Measurements from ENCODE around the gene CADM1.
A peak's percentile ranks its signal among the peaks of the same experiment; 100 is the strongest.

Gene CADM1

DNA sequence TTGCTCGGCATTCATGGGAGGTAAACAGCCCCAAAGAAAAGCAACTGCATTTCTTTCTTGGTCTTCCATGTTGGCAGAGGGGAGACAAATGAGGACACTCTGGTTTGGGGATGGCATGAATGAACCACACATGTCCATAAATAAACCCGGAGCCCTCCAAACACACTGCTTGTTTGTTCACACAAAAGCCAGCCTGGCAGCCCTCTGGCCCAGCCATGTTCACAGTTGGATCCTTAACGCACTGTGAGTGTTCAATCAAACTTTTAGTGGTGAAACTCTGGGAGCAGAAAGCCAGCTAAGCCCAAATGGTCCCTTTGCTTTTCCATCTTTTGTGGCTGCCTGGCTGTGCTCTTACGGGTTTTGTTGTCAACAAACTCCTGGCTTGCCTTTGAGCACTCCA lies 336.8 kb downstream of the CADM1 start:
- DNase-seq = no peak

DNA sequence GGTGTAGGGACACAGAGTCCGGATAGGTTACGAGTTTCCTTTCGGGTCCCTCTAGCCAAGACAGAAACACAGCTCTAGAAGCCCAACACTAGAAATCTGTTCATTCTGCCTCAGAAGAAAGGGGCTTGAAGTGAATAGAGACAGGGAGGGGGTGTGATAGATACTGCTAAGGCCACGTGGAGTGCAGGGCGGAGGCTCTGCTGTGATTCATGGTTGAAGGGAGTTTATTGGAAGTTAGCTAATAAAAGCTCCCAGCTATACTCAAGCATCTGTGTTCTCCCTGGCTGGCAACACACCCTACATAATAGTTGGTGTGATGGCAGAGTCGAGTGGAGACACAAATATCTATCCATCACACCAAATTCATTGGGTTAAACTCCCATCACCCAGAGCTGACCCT lies 337.4 kb downstream of the CADM1 start:
- no peak for DNase-seq

DNA sequence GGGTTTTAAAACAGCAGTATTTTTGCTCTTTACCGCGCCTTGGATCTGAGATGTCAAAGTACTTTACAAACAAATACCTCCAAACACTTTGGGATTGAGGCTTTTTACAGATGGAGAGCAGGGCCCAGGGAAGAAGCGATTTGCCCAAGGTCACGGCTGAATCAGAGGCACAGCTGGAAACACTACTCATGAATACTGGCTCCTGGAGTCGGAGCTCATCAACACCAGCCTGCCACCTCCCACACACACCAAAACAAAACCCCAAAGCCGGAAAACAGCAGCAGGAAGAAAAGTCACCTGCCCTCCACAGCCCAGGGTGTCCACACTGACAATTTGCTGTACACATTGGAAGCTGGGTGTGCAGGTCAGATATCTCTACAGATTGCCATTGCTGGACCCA lies 339.4 kb downstream of the CADM1 start:
- peak; percentile 47 for DNase-seq

DNA sequence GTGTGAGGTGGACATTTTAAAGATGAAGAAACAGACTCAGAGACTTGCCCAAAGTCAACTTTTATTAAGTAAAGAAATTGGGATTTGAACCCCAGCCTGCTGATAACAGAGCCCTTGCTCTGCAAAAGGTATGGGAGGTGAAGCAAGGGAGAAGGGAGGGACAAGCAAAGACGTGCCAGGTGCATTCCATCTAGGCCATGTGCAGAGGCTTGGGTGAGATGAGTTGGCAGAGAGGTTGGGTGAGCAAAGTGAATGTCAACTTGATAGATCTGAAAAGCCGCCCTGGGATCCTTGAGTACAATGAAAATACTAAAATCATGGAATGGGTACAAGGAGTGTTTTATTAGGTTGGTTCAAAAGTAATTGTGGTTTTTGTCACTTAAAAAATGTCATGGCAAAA lies 341.3 kb downstream of the CADM1 start:
- DNase-seq = no peak

DNA sequence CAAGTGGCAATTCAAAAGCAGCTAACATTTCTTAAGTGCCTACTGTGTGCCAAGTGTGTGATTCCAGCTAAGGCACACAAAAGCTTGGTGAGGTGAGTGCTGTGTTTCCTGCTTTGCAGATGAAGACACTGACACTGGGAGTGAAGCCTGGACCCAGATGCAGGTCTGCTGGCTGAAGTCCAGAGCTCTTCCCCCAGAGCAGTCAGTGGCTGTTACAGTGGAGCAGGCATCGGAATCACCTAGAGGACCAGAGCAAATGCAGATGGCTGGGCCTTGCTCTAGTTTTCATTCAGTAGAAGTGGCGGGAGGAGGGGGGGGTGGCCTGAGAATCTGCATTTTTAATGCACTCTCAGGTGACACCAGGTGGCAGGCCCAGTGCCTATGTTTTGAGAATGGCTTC lies 342.3 kb downstream of the CADM1 start:
- peak; percentile 42 for DNase-seq

DNA sequence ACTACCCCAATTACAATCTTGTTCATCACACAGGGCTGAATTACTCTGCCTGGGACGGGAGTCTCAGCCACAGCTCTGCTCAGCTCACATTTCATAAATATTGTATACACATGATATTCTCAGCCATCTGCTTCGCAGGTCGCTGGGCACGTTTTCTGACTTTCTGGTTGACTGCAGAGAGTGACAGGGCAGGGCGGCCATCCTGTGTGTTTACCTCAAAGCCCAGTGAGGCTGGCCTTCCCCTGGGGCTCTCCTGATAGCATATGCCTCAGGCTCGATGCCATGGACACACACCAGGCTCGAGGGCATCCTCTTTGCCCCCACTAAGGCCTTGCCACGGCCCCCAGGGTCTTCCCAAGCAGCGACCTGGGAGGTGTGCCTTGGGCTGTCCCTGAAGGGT lies 345.0 kb downstream of the CADM1 start:
- DNase-seq = peak; percentile 97

DNA sequence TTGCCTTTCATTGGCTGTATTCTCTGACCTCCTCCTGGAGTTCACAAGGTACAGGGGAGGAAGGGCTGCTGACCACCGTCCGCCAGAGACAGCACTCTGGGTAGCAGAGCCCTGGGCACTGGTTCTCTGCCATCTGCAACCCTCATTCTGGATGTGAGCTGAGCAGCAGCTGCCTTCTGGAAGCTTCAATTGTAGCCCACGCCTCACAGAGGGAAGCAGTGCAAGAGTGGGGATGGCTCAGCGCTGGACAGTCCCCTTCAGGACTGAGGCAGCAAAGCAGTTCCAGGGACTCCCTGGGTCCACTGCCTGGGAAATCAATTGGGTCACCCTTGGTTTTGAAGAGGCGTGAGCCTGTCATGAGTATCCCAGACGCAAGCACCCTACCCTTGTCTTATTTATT lies 346.2 kb downstream of the CADM1 start:
- no peak for DNase-seq

DNA sequence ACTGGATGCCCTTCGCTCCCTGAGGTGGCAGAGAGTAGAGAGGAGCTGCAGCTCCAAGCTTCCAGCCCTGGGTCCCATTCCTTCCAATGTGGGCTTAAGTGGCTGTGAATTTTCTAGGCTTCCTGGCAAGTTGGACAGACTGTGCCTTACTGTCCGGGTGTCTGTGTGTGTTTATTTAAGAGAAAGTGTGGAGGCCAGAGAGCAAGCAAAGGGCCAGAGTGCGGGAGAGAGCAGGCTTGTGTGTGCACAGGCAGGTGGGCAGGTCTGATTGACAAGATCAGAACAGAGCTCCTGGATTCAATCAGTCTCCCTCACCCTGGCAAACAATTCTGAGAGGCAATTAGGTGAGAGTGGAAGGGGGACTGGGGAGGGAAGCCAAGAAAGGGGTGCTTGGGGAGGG lies 347.0 kb downstream of the CADM1 start:
- DNase-seq = no peak

DNA sequence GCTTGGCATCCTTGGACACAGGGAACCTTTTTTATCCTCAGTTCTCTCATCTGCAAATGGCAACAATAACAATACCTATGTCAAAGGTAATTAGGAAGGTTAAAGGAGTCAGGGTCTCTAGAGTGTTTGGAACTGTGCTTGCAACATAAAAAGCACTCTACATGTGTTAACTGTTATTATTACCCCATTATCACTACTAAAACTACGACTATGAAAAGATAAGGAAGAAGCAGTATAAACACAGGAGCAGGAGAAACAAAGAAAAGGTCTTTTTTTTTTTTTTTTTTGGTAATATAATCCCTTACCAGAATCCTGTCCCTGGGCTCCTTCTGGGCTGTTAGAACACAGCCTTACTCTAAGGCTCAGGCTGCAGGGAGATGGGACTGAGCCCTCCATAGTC lies 348.2 kb downstream of the CADM1 start:
- peak; percentile 79 for DNase-seq

DNA sequence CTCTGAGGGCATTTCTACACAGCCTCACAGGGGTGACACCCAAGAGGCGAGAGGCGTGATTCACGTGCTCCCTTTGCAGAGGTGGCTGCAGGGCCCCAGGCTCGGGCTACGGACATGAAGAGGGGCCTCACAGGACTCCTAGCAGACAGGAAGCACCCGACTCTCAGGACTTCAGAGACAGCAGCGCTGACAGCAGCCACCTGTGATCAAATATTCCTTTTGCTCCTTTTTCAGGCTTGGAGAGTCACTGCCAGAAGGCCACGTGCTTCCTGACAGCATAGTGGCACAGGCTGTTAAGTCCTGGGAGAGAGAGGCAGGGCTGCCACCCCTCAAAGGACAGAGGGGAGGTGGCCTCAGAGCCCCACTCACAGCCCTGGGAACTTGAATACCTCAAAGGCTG lies 348.9 kb downstream of the CADM1 start:
- peak; percentile 63 for DNase-seq

DNA sequence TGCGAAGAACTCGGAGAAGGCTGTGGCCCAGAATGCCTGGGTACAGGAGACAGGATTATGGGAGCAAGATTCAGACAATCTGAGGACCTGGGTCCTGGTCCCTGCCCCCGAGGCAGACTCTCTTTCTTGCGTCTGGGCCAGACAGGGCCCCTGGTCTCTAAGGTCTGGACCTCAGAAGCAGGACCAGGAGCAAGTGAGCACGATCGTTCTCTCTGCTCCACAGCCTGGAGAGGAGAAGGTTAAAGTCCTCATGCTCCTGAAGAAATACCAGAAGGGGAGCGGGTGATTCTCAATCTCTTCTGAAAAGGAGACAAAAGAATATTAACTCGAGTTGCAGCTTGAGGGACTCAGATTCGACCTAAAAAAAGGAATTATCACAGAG lies 349.9 kb downstream of the CADM1 start:
- no peak for DNase-seq

DNA sequence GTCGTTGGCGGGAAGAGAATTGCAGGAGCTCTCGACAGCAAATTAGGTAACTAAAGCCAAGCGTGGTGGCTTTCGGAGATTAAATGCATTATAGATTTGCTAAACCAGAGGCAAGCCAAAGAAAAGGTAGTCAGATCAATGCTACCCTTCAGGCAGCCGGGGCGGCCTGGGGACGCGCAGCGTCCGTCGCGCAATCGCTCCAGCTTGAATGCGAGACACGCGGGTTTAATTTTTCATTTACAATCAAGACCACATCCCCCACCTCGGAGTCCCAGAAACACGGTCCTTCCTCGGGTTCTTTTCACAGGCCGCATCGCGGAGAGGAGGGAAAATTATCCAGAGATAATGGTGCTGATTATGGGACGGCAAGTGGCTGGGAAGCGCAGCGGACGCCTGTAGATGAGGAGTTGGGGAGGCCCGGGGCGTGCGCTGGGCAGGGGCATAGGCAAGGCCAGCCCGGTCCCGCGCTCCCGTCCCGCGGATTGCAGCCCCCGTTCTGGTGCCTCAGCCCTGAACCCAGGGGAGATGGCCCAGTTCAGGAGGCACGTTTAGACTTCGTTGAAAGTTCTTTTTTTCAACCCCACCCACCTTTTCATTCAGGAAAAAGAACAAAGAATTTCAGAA lies 350.4 kb downstream of the CADM1 start:
- no peak for DNase-seq

DNA sequence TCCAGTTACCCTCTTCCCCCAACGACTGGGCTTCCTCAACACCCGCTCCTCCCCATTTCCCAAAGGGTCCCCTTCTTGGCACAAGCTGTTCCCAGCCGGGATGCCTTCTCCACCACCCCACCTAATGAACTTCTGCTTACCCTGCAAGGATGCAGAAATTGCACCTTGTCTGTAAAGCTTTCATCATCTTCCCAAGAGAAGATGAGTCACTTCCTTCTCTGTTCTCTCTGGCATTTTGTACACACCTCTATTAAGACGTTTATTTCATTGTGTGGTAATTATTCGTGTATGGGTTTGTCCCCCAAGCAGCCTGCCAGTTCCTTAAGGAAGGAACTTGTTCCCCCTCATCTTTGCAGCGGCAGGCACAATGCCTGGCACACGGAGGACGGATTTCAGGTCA lies 351.1 kb downstream of the CADM1 start:
- DNase-seq = no peak

DNA sequence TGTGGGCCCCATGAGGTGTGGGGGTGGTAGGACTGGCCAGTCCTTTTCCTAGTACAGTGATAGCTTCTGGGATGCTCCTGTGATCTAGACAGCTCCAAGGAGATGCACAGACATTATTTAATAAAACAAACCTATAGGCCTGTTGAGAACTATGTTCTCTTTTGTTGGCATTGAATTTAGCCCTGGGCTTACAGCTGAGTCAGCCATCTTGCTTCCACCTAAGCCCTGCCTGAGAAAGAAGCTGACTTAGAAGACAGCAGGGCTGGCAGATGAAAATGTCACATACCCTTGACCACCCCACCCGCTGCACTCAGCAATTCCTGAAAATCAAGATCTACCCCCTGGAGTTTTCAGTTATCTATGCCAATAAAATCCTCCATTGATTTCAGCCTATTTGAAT lies 353.2 kb downstream of the CADM1 start:
- DNase-seq = no peak

DNA sequence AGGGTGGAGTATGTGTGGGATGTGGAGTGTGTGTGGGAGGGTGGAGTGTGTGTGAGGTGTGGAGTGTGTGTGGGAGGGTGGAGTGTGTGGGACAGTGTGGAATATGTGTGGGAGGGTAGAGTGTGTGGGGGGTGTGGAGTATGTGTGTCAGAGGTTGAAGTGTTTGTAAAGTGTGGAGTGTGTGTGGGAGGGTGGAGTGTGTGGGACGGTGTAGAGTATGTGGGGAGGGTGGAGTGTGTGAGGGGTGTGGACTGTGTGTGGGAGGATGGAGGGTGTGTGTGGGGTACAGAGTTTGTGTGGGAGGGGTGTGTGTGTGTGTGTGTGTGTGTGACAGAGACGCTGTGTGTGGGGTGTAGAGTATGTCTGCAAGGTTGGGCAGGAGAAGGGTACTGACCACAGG lies 355.5 kb downstream of the CADM1 start:
- no peak for DNase-seq

DNA sequence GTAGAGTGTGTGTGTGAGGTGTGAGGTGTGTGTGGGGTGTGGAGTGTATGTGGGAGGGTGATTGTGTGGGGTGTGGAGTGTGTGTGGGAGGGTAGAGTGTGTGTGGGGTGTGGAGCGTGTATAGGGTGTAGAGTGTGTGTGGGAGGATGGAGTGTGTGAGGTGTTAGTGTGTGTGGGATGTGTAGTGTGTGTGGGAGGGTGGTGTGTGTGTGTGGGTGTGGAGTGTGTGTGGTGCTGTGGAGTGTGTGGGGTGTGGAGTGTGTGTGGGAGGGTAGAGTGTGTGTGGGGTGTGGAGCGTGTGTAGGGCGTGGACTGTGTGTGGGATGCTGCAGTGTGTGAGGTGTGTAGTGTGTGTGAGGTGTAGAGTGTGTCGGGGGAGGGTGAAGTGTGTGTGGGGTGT lies 356.1 kb downstream of the CADM1 start:
- no peak for DNase-seq

DNA sequence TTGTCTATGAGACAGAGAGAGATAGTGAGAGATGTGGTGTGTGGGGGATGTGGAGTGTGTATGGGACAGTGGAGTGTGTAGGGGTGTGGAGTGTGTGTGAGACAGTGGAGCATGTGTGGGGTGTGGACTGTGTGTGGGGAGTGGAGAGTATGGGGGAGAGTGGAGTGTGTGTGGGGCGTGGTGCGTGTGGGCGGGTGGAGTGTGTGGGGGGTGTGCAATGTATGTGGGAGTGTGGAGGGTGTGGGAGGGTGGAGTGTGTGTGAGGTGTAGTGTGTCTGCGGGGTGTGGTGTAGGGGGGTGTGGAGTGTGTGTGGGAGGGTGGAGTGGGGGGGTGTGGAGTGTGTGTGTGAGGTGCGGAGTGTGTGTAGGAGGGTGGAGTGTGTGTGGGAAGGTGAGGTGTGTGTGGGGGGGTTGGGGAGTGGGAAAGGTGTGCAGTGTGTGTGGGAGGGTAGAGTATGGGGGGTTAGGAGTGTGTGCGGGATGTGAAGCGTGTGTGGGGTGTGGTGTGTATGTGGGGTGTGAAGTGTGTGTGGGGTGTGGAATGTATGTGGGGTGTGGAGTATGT lies 356.9 kb downstream of the CADM1 start:
- DNase-seq = no peak

DNA sequence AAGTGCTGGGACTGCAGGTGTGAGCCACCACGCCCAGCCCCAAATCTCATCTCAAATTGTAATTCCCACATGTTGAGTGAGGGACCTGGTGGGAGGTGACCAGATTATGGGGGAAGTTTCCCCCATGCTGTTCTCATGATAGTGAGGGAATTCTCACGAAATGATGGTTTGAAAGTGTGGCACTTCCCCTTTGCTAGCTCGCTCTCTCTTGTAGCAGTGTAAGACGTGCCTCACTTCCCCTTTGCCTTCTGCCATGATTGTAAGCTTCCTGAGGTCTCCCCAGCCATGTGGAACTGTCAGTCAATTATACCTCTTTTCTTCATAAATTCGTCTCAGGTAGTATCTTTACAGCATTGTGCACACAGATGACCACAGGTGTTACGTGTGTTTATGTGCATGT lies 357.8 kb downstream of the CADM1 start:
- DNase-seq = no peak

DNA sequence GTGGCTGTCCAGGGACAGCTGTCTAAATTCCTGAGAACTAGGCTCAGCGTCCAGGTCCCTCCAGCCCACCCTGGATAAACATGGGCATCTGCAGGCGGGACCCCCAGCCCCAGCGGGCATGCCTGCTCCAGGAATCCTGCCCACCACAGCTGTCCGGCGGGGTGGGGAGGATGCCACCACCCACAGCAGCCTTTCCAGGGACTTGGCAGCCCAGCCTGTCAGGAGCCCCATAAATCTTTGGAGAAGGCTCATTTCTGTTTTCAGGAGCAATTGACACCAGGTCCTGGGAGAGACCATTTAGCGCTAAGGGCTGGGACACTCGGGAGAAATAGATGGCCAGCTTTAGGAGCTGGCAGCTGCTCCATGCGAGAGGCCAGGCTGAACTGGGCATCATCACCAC lies 358.9 kb downstream of the CADM1 start:
- peak; percentile 66 for DNase-seq

DNA sequence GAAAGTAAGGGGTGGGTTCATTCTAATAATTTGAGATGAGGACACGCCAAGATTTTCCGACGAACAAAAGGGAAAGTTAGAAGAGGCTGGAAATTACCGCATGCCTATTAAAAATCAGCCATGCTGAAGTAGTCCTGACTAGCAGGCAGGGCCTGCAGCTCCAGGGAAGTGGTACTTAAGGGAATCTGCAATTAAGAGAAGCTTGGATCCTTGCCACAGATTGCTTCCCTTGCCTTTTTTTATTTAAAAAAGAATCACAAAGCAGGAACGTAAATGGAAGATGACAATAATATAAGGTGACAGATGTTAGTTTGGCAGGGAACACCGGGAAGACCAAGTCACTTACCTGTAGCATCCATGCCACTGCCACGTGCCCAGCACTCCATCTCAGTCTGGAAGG lies 359.3 kb downstream of the CADM1 start:
- DNase-seq = peak; percentile 95

DNA sequence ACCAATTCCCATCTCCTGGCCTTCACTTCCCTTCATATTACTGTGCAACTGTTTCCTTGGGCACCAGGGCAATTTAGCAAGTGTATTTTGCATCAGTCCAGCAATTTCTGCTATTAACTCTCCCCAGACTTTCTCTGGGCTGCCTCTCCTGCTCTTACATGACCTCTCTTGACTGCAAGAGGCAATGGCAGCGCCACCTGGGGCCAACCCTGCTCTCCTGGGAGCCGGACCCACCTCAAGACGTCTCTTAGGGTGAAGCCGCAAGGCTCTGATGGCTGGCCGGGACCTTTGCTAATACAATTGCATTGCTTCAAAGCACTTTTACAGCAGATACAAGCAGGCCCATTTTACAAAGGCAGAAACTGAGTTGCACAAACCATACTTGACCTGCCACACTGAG lies 360.2 kb downstream of the CADM1 start:
- DNase-seq = no peak

DNA sequence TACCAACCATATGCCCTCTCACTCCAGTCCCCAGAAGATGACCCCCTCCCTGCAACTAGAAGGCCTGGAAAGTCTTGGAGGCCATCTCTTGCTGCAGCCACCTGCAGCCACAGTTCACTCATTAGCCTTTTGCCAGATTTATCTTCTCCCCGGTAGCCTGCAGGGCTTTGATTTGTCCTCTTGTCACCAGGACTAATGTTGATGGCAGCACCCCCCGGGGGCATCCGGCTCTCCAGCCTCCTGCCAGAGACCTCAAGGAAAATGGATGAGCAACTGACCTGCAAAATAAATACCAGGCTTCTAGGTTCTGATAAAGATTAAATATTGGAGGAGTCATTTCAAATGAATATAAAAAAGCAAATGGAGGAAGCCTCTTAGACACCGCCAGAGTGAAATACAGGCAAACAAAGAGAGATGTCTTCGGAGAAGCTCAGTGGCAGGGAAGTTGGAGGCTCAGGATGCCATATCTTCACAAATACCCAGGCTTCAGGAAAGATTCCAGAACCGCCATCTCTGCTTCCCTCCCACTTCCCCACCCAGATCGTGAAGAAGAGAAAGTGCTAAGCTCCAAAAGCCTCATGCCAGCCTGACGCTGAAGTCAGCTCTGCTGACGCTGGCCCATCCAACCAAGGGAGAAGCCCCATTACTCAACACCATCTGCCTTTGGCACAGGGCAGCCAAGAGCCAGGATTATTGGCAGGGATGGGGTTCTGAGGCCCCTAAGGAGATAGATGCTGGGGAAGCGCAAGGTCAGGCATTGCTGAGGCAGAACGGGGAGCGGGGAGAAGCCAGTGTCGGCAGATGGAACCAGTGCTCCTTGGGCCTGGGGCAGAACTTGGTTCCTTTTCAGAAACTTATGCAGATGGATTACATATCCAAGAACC lies 362.7 kb downstream of the CADM1 start:
- no peak for DNase-seq

DNA sequence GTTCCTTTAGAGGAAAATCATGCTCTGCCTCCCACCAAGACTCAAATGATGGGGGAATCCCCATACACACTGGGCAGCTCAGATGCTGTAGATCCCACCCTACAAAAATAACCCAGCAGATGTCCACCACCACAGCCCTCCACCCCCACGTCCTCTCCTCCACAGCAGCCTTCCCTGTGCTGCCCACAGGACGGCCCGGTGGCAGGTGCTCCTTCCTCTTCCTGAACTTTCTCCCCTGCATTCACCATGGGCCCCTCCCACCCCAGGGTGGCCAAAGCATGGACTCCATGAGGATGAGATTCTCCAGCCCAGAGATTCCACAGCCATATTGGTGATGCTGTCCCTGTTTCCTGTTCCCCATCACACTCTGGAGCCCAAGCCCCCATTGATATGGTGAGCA lies 368.3 kb downstream of the CADM1 start:
- no peak for DNase-seq

DNA sequence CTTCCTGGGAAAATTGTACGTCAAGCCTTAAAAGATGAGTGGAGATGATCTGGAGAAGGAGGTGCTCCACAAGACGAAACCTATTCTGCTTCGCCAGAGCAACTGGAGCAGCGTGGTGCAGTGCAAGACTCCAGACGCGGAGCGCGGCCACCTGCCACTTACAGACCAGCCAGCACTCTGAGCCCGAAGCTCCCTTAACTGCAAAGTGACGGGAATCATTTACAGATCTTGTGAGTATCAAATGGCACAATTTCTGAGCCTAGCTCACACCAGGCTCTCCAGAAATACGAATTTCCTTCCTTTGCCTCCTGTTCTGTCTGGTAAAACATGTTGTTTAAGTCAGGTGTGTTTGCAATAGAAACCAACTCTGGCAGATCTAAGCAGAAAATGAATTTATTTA lies 369.3 kb downstream of the CADM1 start:
- DNase-seq = peak; percentile 92
